A673 (cell line): Measurements from ENCODE around the gene TRIM40. TPM values are rescaled to one million over a fixed set of nuclear protein-coding genes. Genes with fewer than 3 reads are reported as not detected.
"Not testable (repeated sequence)": the region's sequence is repeated elsewhere in the genome, so short reads cannot be mapped to it uniquely, and the experiment has no call there.

Source experiments
- BruUV-seq: library from RNA; stranded (reverse); fragments of 400-500 nt; replicated peaks from 2 replicates; lab custom pipeline; 2021; lab: Mats Ljungman, UMichigan
- CTCF ChIA-PET: fragments of 300-600 bp; sonication (Branson Sonifier 250); formaldehyde crosslinking; loops from one replicate; lab custom pipeline; 2022; ENCODE audit warnings: antibody characterized with exemption; lab: Charles Lee
- POLR2A ChIA-PET: fragments of 300-600 bp; sonication (Branson Sonifier 250); formaldehyde crosslinking; loops from one replicate; lab custom pipeline; 2022; ENCODE audit warnings: antibody characterized with exemption; ENCODE audit not compliant: low non-redundant PET; lab: Charles Lee
- DNase-seq: peaks from one replicate; pipeline ENCODE4 v3.0.0-alpha.2; 2015; ENCODE audit warnings: low spot score
- H3K27ac ChIP-seq: fragments of 200-600 bp; sonication (generic); 2 replicates; pipeline ENCODE4 v1.5.1; 2016; ENCODE audit warnings: mixed run types, low read depth, mild to moderate bottlenecking, mixed read lengths, antibody characterized with exemption, low read length; ENCODE audit not compliant: poor library complexity, severe bottlenecking
- H3K27me3 ChIP-seq: fragments of 200-600 bp; sonication (generic); replicated peaks from 2 replicates; pipeline ENCODE4 v1.6.1; 2017; ENCODE audit warnings: mixed run types, low read depth, mild to moderate bottlenecking, mixed read lengths, antibody characterized with exemption, low read length; ENCODE audit not compliant: insufficient read depth, poor library complexity
- H3K36me3 ChIP-seq: fragments of 200-600 bp; sonication (generic); 2 replicates; pipeline ENCODE4 v1.6.1; 2016; ENCODE audit warnings: mixed run types, mild to moderate bottlenecking, mixed read lengths, antibody characterized with exemption, low read length; ENCODE audit not compliant: insufficient read depth, poor library complexity, severe bottlenecking
- H3K4me1 ChIP-seq: fragments of 200-600 bp; sonication (generic); 2 replicates; pipeline ENCODE4 v1.6.1; 2017; ENCODE audit warnings: mixed run types, mild to moderate bottlenecking, mixed read lengths, antibody characterized with exemption, low read length; ENCODE audit not compliant: insufficient read depth, poor library complexity, severe bottlenecking
- H3K4me3 ChIP-seq: fragments of 200-600 bp; sonication (generic); 2 replicates; pipeline ENCODE4 v1.5.1; 2016; ENCODE audit warnings: low read depth, mixed run types, mild to moderate bottlenecking, mixed read lengths, low read length; ENCODE audit not compliant: poor library complexity, severe bottlenecking
- H3K9me3 ChIP-seq: fragments of 200-600 bp; sonication (generic); 2 replicates; pipeline ENCODE4 v1.6.1; 2016; ENCODE audit warnings: mixed run types, low read depth, mild to moderate bottlenecking, mixed read lengths, antibody characterized with exemption, low read length; ENCODE audit not compliant: poor library complexity, severe bottlenecking
- EZH2 ChIP-seq: fragments of 200-600 bp; sonication (generic); IDR thresholded peaks from 2 replicates; pipeline ENCODE4 v1.6.1; 2017; ENCODE audit warnings: borderline replicate concordance, low read depth, mild to moderate bottlenecking, mixed read lengths, antibody characterized with exemption, low read length; ENCODE audit not compliant: poor library complexity, severe bottlenecking
- intact Hi-C: fragments of 100-400 bp; cut with micrococcal nuclease; formaldehyde crosslinking; loops from one replicate; pipeline ENCODE4 v1.10.0; 2022; ENCODE audit not compliant: unreplicated experiment
- total RNA-seq: library from RNA; stranded (reverse); gene quantifications from 2 replicates; pipeline ENCODE4 v1.2.3, GENCODE V29; 2021
- TF ChIP-seq, protein P1 (sequence below): fragments of 300-800, 200-600 bp; sonication (generic); conservative IDR thresholded peaks from 2 replicates; pipeline ENCODE4 v1.5.1; 2017; ENCODE audit warnings: low read depth, mild to moderate bottlenecking, antibody characterized with exemption, low read length, moderate library complexity, mixed read lengths

Gene TRIM40
- total RNA-seq, 1 experiment from 2014 or later: not detected

GRCh38 chr6:30131947-30132497 is 3.9 kb upstream of the TRIM40 start:
- no peaks in the 10 kb centered on the region for H3K4me1 ChIP-seq
- peaks cover 41% of the 10 kb centered on the region for H3K27me3 ChIP-seq
- intact Hi-C loops: loop anchor here (1.0 to 5.0 kb wide), 2 partner anchors 29 to 285 kb away; no protein-coding TSS in a partner anchor
- ChIA-PET CTCF (interaction anchor here (0.5 to 4.0 kb wide), 6 partner anchors 10 to 38 kb away, joined by 3 to 47 read pairs (median 4); no protein-coding TSS in a partner anchor), POLR2A (no interaction called here)
- no peak overlapping the region for H3K27ac ChIP-seq
- no TSS peak for BruUV-seq
- TF ChIP-seq, protein P1, sequence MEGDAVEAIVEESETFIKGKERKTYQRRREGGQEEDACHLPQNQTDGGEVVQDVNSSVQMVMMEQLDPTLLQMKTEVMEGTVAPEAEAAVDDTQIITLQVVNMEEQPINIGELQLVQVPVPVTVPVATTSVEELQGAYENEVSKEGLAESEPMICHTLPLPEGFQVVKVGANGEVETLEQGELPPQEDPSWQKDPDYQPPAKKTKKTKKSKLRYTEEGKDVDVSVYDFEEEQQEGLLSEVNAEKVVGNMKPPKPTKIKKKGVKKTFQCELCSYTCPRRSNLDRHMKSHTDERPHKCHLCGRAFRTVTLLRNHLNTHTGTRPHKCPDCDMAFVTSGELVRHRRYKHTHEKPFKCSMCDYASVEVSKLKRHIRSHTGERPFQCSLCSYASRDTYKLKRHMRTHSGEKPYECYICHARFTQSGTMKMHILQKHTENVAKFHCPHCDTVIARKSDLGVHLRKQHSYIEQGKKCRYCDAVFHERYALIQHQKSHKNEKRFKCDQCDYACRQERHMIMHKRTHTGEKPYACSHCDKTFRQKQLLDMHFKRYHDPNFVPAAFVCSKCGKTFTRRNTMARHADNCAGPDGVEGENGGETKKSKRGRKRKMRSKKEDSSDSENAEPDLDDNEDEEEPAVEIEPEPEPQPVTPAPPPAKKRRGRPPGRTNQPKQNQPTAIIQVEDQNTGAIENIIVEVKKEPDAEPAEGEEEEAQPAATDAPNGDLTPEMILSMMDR: no peak
- TF ChIP-seq EZH2: no peak
- DNase-seq: no peak
- H3K4me3 ChIP-seq: no peak overlapping the region
- H3K9me3 ChIP-seq: no peaks in the 10 kb centered on the region
- H3K36me3 ChIP-seq: no peaks in the 10 kb centered on the region

GRCh38 chr6:30135147-30135546 is 793 bp upstream of the TRIM40 start:
- intact Hi-C loops: no loop called here
- CTCF ChIA-PET: no interaction called here

GRCh38 chr6:30136570-30137286 is 788 bp downstream of the TRIM40 start:
- Histone ChIP-seq H3K4me1 (no peaks in the 10 kb centered on the region), H3K27me3 (peaks cover 10% of the 10 kb centered on the region), H3K27ac (no peak overlapping the region), H3K4me3 (no peak overlapping the region), H3K9me3 (no peaks in the 10 kb centered on the region), H3K36me3 (no peaks in the 10 kb centered on the region)
- ChIA-PET POLR2A (no interaction called here), CTCF (interaction anchor here (0.5 kb wide), 1 partner anchor 1206 kb away, joined by 4 read pairs; no protein-coding TSS in a partner anchor)
- no TSS peak for BruUV-seq
- intact Hi-C loops: no loop called here
- TF ChIP-seq EZH2: no peak
- TF ChIP-seq, protein P1: no peak
- no peak for DNase-seq

More at GRCh38 chr6:30135147-30135546, 793 bp upstream of the TRIM40 start:
- Histone ChIP-seq H3K4me1 (no peaks in the 10 kb centered on the region), H3K9me3 (no peaks in the 10 kb centered on the region), H3K36me3 (no peaks in the 10 kb centered on the region), H3K27me3 (peaks cover 11% of the 10 kb centered on the region), H3K27ac (no peak overlapping the region), H3K4me3 (no peak overlapping the region)
- no peak for TF ChIP-seq EZH2
- TF ChIP-seq, protein P1: no peak
- no TSS peak for BruUV-seq
- no peak for DNase-seq
- POLR2A ChIA-PET: no interaction called here

DNA sequence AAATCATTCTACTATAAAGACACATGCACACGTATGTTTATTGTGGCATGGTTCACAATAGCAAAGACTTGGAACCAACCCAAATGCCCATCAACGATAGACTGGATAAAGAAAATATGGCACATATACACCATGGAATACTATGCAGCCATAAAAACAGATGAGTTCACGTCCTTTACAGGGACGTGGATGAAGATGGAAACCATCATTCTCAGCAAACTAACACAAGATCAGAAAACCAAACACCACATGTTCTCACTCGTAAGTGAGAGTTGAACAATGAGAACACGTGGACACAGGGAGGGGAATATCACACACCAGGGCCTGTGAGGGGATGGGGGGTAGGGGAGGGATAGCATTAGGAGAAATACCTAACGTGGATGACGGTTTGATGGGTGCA is 4.3 kb downstream of the TRIM40 start:
- POLR2A ChIA-PET, CTCF ChIA-PET, H3K4me1 ChIP-seq, H3K4me3 ChIP-seq, H3K9me3 ChIP-seq, DNase-seq, BruUV-seq, H3K36me3 ChIP-seq, intact Hi-C loops, H3K27ac ChIP-seq: not testable (repeated sequence)
- peaks cover 22% of the 10 kb centered on the region for H3K27me3 ChIP-seq
